CD4-positive, alpha-beta T cell treated with Interferon gamma for 1 hour (primary cell): Measurements from ENCODE around the gene CBFA2T3.

Experiments used
- DNase-seq: peaks from one replicate; pipeline ENCODE4 v3.0.0-alpha.2; 2020

Gene CBFA2T3

GRCh38 chr16:88870608-88871348 is 106.2 kb downstream of the CBFA2T3 start:
- no peak for DNase-seq

- no peak for DNase-seq
Observed at GRCh38 chr16:88869673-88869980, 107.4 kb downstream of the CBFA2T3 start.

GRCh38 chr16:88868974-88869672 is 107.9 kb downstream of the CBFA2T3 start:
- no peak for DNase-seq

GRCh38 chr16:88867581-88868246 is 109.3 kb downstream of the CBFA2T3 start:
- no peak for DNase-seq

- DNase-seq = no peak
Observed at GRCh38 chr16:88866151-88866920, 110.7 kb downstream of the CBFA2T3 start, which contains the start of gene PABPN1L. Gene PABPN1L, minus strand, starts transcription at chr16:88866660. Its CDS starts 54 bp downstream, at chr16:88866606.

GRCh38 chr16:88865742-88866141 is 111.3 kb downstream of the CBFA2T3 start:
- no peak for DNase-seq

GRCh38 chr16:88865310-88865709 is 111.7 kb downstream of the CBFA2T3 start:
- no peak for DNase-seq

GRCh38 chr16:88864521-88864920 is 112.5 kb downstream of the CBFA2T3 start:
- no peak for DNase-seq

GRCh38 chr16:88864099-88864498 is 112.9 kb downstream of the CBFA2T3 start:
- DNase-seq = no peak

GRCh38 chr16:88863426-88863825 is 113.6 kb downstream of the CBFA2T3 start:
- no peak for DNase-seq

- DNase-seq = no peak
Observed at GRCh38 chr16:88862968-88863367, 114.0 kb downstream of the CBFA2T3 start.

- no peak for DNase-seq
Observed at GRCh38 chr16:88861359-88861758, 115.6 kb downstream of the CBFA2T3 start.

GRCh38 chr16:88859381-88860091 is 117.5 kb downstream of the CBFA2T3 start:
- no peak for DNase-seq

- peak; percentile 74 for DNase-seq
Observed at GRCh38 chr16:88857728-88858339, 119.2 kb downstream of the CBFA2T3 start.

GRCh38 chr16:88856828-88857727 is 119.9 kb downstream of the CBFA2T3 start, which contains the start of the genes GALNS and TRAPPC2L:
Gene GALNS, minus strand, starts transcription at chr16:88856947. Its CDS starts 70 bp downstream, at chr16:88856877.
Gene TRAPPC2L, plus strand, starts transcription at chr16:88857127. Its CDS starts 24 bp downstream, at chr16:88857151.
- peak; percentile 97 for DNase-seq

- no peak for DNase-seq
Observed at GRCh38 chr16:88856122-88856827, 120.7 kb downstream of the CBFA2T3 start.

- no peak for DNase-seq
Observed at GRCh38 chr16:88855736-88856121, 121.3 kb downstream of the CBFA2T3 start.

GRCh38 chr16:88855176-88855575 is 121.8 kb downstream of the CBFA2T3 start:
- DNase-seq = no peak

GRCh38 chr16:88854306-88855111 is 122.5 kb downstream of the CBFA2T3 start:
- peak; percentile 60 for DNase-seq
